ENCODE measurements around the gene WSCD1. TPM values are rescaled to one million over a fixed set of nuclear protein-coding genes. Genes with fewer than 3 reads are reported as not detected.

The WSCD1 gene
- total and polyA plus RNA-seq, 2 of the 4 experiments (the other 2 are of a cell fraction), result 0.07 TPM; not detected in 1

GRCh38 chr17:6061290-6061689, 8.9 kb upstream of the WSCD1 start:
- Histone ChIP-seq H3K9me1 (ENCODE audit: insufficient read depth, low read length) (no peaks in the 10 kb centered on the region), H4K5ac (ENCODE audit: low read depth, low read length) (no peak overlapping the region), H2BK20ac (ENCODE audit: low read depth, low read length) (no peak overlapping the region), H3K23ac (ENCODE audit: low read depth, low read length) (no peak overlapping the region), H3K27ac (ENCODE audit: insufficient read depth, low read length) (no peak overlapping the region), H3K27me3 (ENCODE audit: control insufficient read depth, insufficient read depth, low read length) (no peaks in the 10 kb centered on the region), H3K56ac (ENCODE audit: extremely low read depth, insufficient read depth, low read length) (no peak overlapping the region), H2AK9ac (replicated peaks; ENCODE audit: low read depth, low read length, poor library complexity) (no peak overlapping the region), H3K14ac (replicated peaks; ENCODE audit: low read depth, low read length) (no peak overlapping the region), H3K36me3 (ENCODE audit: control insufficient read depth, insufficient read depth, low read length) (no peaks in the 10 kb centered on the region), H4K20me1 (ENCODE audit: insufficient read depth, low read length) (no peaks in the 10 kb centered on the region), H2BK15ac (ENCODE audit: low read depth, low read length) (no peak overlapping the region), H2BK5ac (ENCODE audit: low read depth, low read length, poor library complexity, severe bottlenecking) (no peak overlapping the region), H2BK120ac (ENCODE audit: low read depth, low read length) (no peak overlapping the region), H3K4ac (ENCODE audit: low read depth, low read length) (no peak overlapping the region), H3K18ac (ENCODE audit: low read depth, low read length) (no peak overlapping the region), H4K8ac (ENCODE audit: low read depth in 2 of 2, low read length in 2 of 2) (no peak overlapping the region), H3K4me3 (ENCODE audit: insufficient read depth, low read depth, low read length) (no peak overlapping the region), H2AK5ac (ENCODE audit: low read depth, low read length) (no peak overlapping the region), H2AFZ (replicated peaks; ENCODE audit: low read length, poor library complexity) (no peak overlapping the region), H3K9ac (ENCODE audit: low read depth, low read length) (no peak overlapping the region), H3K4me1 (ENCODE audit: control insufficient read depth, insufficient read depth, low read length) (no peaks in the 10 kb centered on the region), H3K9me3 (ENCODE audit: control insufficient read depth, insufficient read depth, low read length) (peaks cover 6% of the 10 kb centered on the region; the same call in 1 of the 2 replicates), H3K79me1 (ENCODE audit: low read depth in 1 of 2, low read length in 2 of 2) (no peaks in the 10 kb centered on the region), H3K4me2 (ENCODE audit: low read depth, low read length) (no peak overlapping the region), H4K91ac (ENCODE audit: insufficient read depth, low read depth, low read length) (no peak overlapping the region)
- in situ Hi-C loops (cut with MboI; ENCODE audit: low sequenced_read_pairs), result no loop called here
- no TSS peak for BruUV-seq (replicated peaks)
- ATAC-seq (ENCODE audit: low read depth) (no peak), DNase-seq (peak; percentile 4)
- intact Hi-C loops (cut with micrococcal nuclease), result no loop called here
- POLR2A ChIA-PET (ENCODE audit: unreplicated experiment), result no interaction called here
- no CpG with 5 or more reads among the region's 5 CpGs for WGBS, 2 experiments (ENCODE audit: extremely low coverage in 2 of 2, insufficient read length in 1 of 2)
- CTCF ChIA-PET, result no interaction called here
- no peak for TF ChIP-seq MAFK (IDR thresholded peaks at IDR 0.05; ENCODE audit: low read depth, low read length)
- no peak for TF ChIP-seq ELK1 (IDR thresholded peaks at IDR 0.05; ENCODE audit: borderline replicate concordance, low read depth, low read length)
- TF ChIP-seq MXI1 (IDR thresholded peaks at IDR 0.05; ENCODE audit: borderline replicate concordance, low read depth, low read length), result no peak
- TF ChIP-seq NFE2L2 (IDR thresholded peaks at IDR 0.05; ENCODE audit: low read depth, low read length), result no peak
- no peak for TF ChIP-seq MAZ (IDR thresholded peaks at IDR 0.05; ENCODE audit: borderline replicate concordance, low read depth, low read length)
- no peak for TF ChIP-seq USF2 (IDR thresholded peaks at IDR 0.05; ENCODE audit: low read depth, low read length)
- no peak for TF ChIP-seq RCOR1 (IDR thresholded peaks at IDR 0.05; ENCODE audit: insufficient replicate concordance, low read length)
- TF ChIP-seq POLR2A (IDR thresholded peaks at IDR 0.05; ENCODE audit: low read depth, low read length), result no peak
- TF ChIP-seq CHD1 (IDR thresholded peaks at IDR 0.05; ENCODE audit: low read depth, low read length), result no peak
- no peak for TF ChIP-seq CTCF (conservative IDR thresholded peaks at IDR 0.05; ENCODE audit: low read depth, low read length)
- no peak for TF ChIP-seq FOS (IDR thresholded peaks at IDR 0.05; ENCODE audit: low read depth, low read length)
- no peak for TF ChIP-seq RAD21 (IDR thresholded peaks at IDR 0.05; ENCODE audit: low read length)
- no peak for TF ChIP-seq BHLHE40 (IDR thresholded peaks at IDR 0.05; ENCODE audit: low read depth, low read length)
- no peak for TF ChIP-seq RFX5 (IDR thresholded peaks at IDR 0.05; ENCODE audit: low read depth, low read length)
- TF ChIP-seq CEBPB (IDR thresholded peaks at IDR 0.05; ENCODE audit: low read depth, low read length), result no peak
- TF ChIP-seq SMC3 (IDR thresholded peaks at IDR 0.05; ENCODE audit: low read depth, low read length), result no peak
- dilution Hi-C loops (cut with HindIII; ENCODE audit: low sequenced_read_pairs, unreplicated experiment), result no loop called here

All from IMR-90 (cell line).